Lower leg skin (tissue), 3 donors: ENCODE results near the gene TMEM191B.
"Not testable (repeated sequence)": the region's sequence is repeated elsewhere in the genome, so short reads cannot be mapped to it uniquely, and the experiment has no call there.

Source experiments
- POLR2A ChIP-seq, 2 donors: fragments of 450-650 bp; IDR thresholded peaks; one replicate each; pipeline ENCODE4 v1.6.1; 2016 to 2017; ENCODE audit warnings: antibody characterized with exemption in 2 of 2, mild to moderate bottlenecking in 1 of 2, moderate library complexity in 1 of 2
- TF ChIP-seq, protein P1 (sequence below), 3 donors: fragments of 450-650 bp; IDR thresholded peaks; one replicate each; pipeline ENCODE4 v1.5.1; 2016; ENCODE audit warnings: antibody characterized with exemption in 3 of 3, mild to moderate bottlenecking in 3 of 3, moderate library complexity in 2 of 3

DNA sequence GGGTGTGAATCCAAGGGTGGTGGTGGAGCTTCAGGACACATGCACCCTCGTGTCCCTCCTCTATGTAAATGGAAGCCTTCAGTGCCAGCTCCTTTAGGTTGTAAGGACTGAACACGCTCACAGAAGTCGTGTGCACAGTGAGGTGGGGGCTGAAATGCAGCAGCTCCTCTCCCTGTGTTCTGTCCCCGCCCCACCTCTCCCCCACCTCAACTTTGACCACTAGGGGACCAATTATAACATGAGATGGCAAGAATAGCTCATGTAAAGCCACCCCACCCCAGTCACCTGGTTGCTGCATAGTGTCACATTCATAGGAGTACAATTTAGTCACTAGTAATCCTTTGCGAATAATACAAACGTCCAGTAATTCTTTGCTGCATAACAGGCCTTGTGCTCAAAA is 4.8 kb upstream of the TMEM191B start:
- TF ChIP-seq, protein P1, sequence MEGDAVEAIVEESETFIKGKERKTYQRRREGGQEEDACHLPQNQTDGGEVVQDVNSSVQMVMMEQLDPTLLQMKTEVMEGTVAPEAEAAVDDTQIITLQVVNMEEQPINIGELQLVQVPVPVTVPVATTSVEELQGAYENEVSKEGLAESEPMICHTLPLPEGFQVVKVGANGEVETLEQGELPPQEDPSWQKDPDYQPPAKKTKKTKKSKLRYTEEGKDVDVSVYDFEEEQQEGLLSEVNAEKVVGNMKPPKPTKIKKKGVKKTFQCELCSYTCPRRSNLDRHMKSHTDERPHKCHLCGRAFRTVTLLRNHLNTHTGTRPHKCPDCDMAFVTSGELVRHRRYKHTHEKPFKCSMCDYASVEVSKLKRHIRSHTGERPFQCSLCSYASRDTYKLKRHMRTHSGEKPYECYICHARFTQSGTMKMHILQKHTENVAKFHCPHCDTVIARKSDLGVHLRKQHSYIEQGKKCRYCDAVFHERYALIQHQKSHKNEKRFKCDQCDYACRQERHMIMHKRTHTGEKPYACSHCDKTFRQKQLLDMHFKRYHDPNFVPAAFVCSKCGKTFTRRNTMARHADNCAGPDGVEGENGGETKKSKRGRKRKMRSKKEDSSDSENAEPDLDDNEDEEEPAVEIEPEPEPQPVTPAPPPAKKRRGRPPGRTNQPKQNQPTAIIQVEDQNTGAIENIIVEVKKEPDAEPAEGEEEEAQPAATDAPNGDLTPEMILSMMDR (IDR thresholded peaks at IDR 0.05), result not testable (repeated sequence)
- TF ChIP-seq POLR2A (IDR thresholded peaks at IDR 0.05), result not testable (repeated sequence)
